ENCODE data around the gene SEPHS1. TPM values are rescaled to one million over a fixed set of nuclear protein-coding genes. Genes with fewer than 3 reads are reported as not detected.

The SEPHS1 gene
- total RNA-seq, 1 donor from 2014 or later, result 57.0 TPM

GRCh38 chr10:13309792-13310191, 38.3 kb downstream of the SEPHS1 start:
- no peak overlapping the region for H3K27ac Mint-ChIP-seq (ENCODE audit: unreplicated experiment)

GRCh38 chr10:13308096-13308495, 40.0 kb downstream of the SEPHS1 start:
- no peak for DNase-seq (ENCODE audit: low read depth)
- H3K9ac ChIP-seq (ENCODE audit: low read length), result no peak overlapping the region
- no peak overlapping the region for H3K27ac ChIP-seq (ENCODE audit: low read depth, low read length)
- Mint-ChIP-seq H3K36me3 (ENCODE audit: low read depth, unreplicated experiment) (no peaks in the 10 kb centered on the region), H3K4me1 (ENCODE audit: low read depth, unreplicated experiment) (no peaks in the 10 kb centered on the region), H3K9me3 (ENCODE audit: unreplicated experiment) (no peaks in the 10 kb centered on the region), H3K4me3 (ENCODE audit: unreplicated experiment) (no peak overlapping the region), H3K27ac (ENCODE audit: unreplicated experiment) (no peak overlapping the region), H3K27me3 (ENCODE audit: low read depth, unreplicated experiment) (no peaks in the 10 kb centered on the region)
- H4K20me1 ChIP-seq (ENCODE audit: insufficient read depth, low read length), result no peaks in the 10 kb centered on the region
- H3K4me3 ChIP-seq (ENCODE audit: insufficient read depth, low read depth, low read length), result no peak overlapping the region
- no peaks in the 10 kb centered on the region for H3K79me2 ChIP-seq (ENCODE audit: insufficient read depth, low read length)
- no peak overlapping the region for H2AFZ ChIP-seq (ENCODE audit: low read depth, low read length)
- no peak for FAIRE-seq
- H3K27me3 ChIP-seq (ENCODE audit: insufficient read depth, low read length), result no peaks in the 10 kb centered on the region
- no peaks in the 10 kb centered on the region for H3K4me1 ChIP-seq (ENCODE audit: insufficient read depth, low read length)
- no peak for TF ChIP-seq EZH2 (IDR thresholded peaks at IDR 0.05; ENCODE audit: insufficient read depth, low read length)
- no peak for TF ChIP-seq CTCF (IDR thresholded peaks at IDR 0.05; ENCODE audit: insufficient read depth, low read depth, low read length)
- no peaks in the 10 kb centered on the region for H3K9me3 ChIP-seq (ENCODE audit: insufficient read depth, low read depth, low read length)
- H3K4me2 ChIP-seq (ENCODE audit: low read length), result no peak overlapping the region
- no peaks in the 10 kb centered on the region for H3K36me3 ChIP-seq (ENCODE audit: insufficient read depth, low read length)

More at GRCh38 chr10:13309792-13310191, 38.3 kb downstream of the SEPHS1 start:
- Histone ChIP-seq H3K9ac (ENCODE audit: low read length) (no peak overlapping the region), H3K4me1 (ENCODE audit: insufficient read depth, low read length) (no peaks in the 10 kb centered on the region), H2AFZ (ENCODE audit: low read depth, low read length) (no peak overlapping the region), H3K4me2 (ENCODE audit: low read length) (no peak overlapping the region), H3K27me3 (ENCODE audit: insufficient read depth, low read length) (no peaks in the 10 kb centered on the region), H3K9me3 (ENCODE audit: insufficient read depth, low read depth, low read length) (no peaks in the 10 kb centered on the region), H4K20me1 (ENCODE audit: insufficient read depth, low read length) (no peaks in the 10 kb centered on the region), H3K27ac (ENCODE audit: low read depth, low read length) (no peak overlapping the region), H3K4me3 (ENCODE audit: insufficient read depth, low read depth, low read length) (no peak overlapping the region), H3K79me2 (ENCODE audit: insufficient read depth, low read length) (no peaks in the 10 kb centered on the region), H3K36me3 (ENCODE audit: insufficient read depth, low read length) (no peaks in the 10 kb centered on the region)
- Mint-ChIP-seq H3K9me3 (ENCODE audit: unreplicated experiment) (no peaks in the 10 kb centered on the region), H3K27me3 (ENCODE audit: low read depth, unreplicated experiment) (no peaks in the 10 kb centered on the region), H3K4me3 (ENCODE audit: unreplicated experiment) (no peak overlapping the region), H3K36me3 (ENCODE audit: low read depth, unreplicated experiment) (no peaks in the 10 kb centered on the region), H3K4me1 (ENCODE audit: low read depth, unreplicated experiment) (no peaks in the 10 kb centered on the region)
- FAIRE-seq (no peak), DNase-seq (ENCODE audit: low read depth) (no peak)
- TF ChIP-seq EZH2 (IDR thresholded peaks at IDR 0.05; ENCODE audit: insufficient read depth, low read length), result no peak
- TF ChIP-seq CTCF (IDR thresholded peaks at IDR 0.05; ENCODE audit: insufficient read depth, low read depth, low read length), result no peak

- Histone ChIP-seq H3K36me3 (ENCODE audit: insufficient read depth, low read length) (no peaks in the 10 kb centered on the region), H3K27ac (ENCODE audit: low read depth, low read length) (no peak overlapping the region), H3K4me1 (ENCODE audit: insufficient read depth, low read length) (no peaks in the 10 kb centered on the region), H3K4me2 (ENCODE audit: low read length) (no peak overlapping the region), H3K4me3 (ENCODE audit: insufficient read depth, low read depth, low read length) (no peak overlapping the region), H4K20me1 (ENCODE audit: insufficient read depth, low read length) (no peaks in the 10 kb centered on the region), H3K79me2 (ENCODE audit: insufficient read depth, low read length) (no peaks in the 10 kb centered on the region), H3K27me3 (ENCODE audit: insufficient read depth, low read length) (no peaks in the 10 kb centered on the region), H2AFZ (ENCODE audit: low read depth, low read length) (no peak overlapping the region), H3K9ac (ENCODE audit: low read length) (no peak overlapping the region), H3K9me3 (ENCODE audit: insufficient read depth, low read depth, low read length) (no peaks in the 10 kb centered on the region)
- Mint-ChIP-seq H3K36me3 (ENCODE audit: low read depth, unreplicated experiment) (no peaks in the 10 kb centered on the region), H3K9me3 (ENCODE audit: unreplicated experiment) (no peaks in the 10 kb centered on the region), H3K27me3 (ENCODE audit: low read depth, unreplicated experiment) (no peaks in the 10 kb centered on the region), H3K4me1 (ENCODE audit: low read depth, unreplicated experiment) (peaks cover 2% of the 10 kb centered on the region), H3K27ac (ENCODE audit: unreplicated experiment) (no peak overlapping the region), H3K4me3 (ENCODE audit: unreplicated experiment) (no peak overlapping the region)
- no peak for FAIRE-seq
- no peak for DNase-seq (ENCODE audit: low read depth)
- TF ChIP-seq CTCF (IDR thresholded peaks at IDR 0.05; ENCODE audit: insufficient read depth, low read depth, low read length) (no peak), EZH2 (IDR thresholded peaks at IDR 0.05; ENCODE audit: insufficient read depth, low read length) (no peak)
Measured at GRCh38 chr10:13306103-13306502, 42.0 kb downstream of the SEPHS1 start.

Measured in astrocyte (in vitro differentiated cells and primary cell).